GM19467 (cell line): ENCODE measurements around the gene MACROD2.

Source experiments
- ATAC-seq: cut with Tn5 transposase; IDR thresholded peaks from one replicate; pipeline ENCODE4 v1.9.1; 2021; ENCODE audit warnings: mild to moderate bottlenecking, moderate library complexity; ENCODE audit not compliant: unreplicated experiment

Gene MACROD2

GRCh38 chr20:15890407-15890982, 1895.2 kb downstream of the MACROD2 start:
- no peak for ATAC-seq

- ATAC-seq, result no peak
These were observed 1899.8 kb downstream of the MACROD2 start for GRCh38 chr20:15895126-15895525.

- peak; percentile 84 for ATAC-seq
These were observed 1900.3 kb downstream of the MACROD2 start for GRCh38 chr20:15895560-15896084.

- ATAC-seq, result no peak
These were observed 1904.7 kb downstream of the MACROD2 start for GRCh38 chr20:15899967-15900366.

- ATAC-seq, result no peak
These were observed 1905.1 kb downstream of the MACROD2 start for GRCh38 chr20:15900443-15900842.

- ATAC-seq, result no peak
These were observed 1907.2 kb downstream of the MACROD2 start for GRCh38 chr20:15902493-15902892.

GRCh38 chr20:15905661-15906060, 1910.3 kb downstream of the MACROD2 start:
- no peak for ATAC-seq

- ATAC-seq, result no peak
These were observed 1914.7 kb downstream of the MACROD2 start for GRCh38 chr20:15909995-15910394.

GRCh38 chr20:15911581-15911980, 1916.3 kb downstream of the MACROD2 start:
- ATAC-seq, result no peak

- ATAC-seq, result no peak
These were observed 1918.2 kb downstream of the MACROD2 start for GRCh38 chr20:15913391-15914025.

- no peak for ATAC-seq
These were observed 1921.3 kb downstream of the MACROD2 start for GRCh38 chr20:15916623-15917022.

GRCh38 chr20:15917283-15917682, 1922.0 kb downstream of the MACROD2 start:
- no peak for ATAC-seq

- no peak for ATAC-seq
These were observed 1923.3 kb downstream of the MACROD2 start for GRCh38 chr20:15918631-15919030.

GRCh38 chr20:15919118-15919517, 1923.8 kb downstream of the MACROD2 start:
- ATAC-seq, result no peak

GRCh38 chr20:15921930-15922329, 1926.6 kb downstream of the MACROD2 start:
- no peak for ATAC-seq

GRCh38 chr20:15922556-15922955, 1927.2 kb downstream of the MACROD2 start:
- ATAC-seq, result peak; percentile 34

GRCh38 chr20:15923030-15923776, 1927.9 kb downstream of the MACROD2 start:
- peak; percentile 59 for ATAC-seq

- ATAC-seq, result no peak
These were observed 1929.2 kb downstream of the MACROD2 start for GRCh38 chr20:15924556-15924955.

- ATAC-seq, result no peak
These were observed 1930.1 kb downstream of the MACROD2 start for GRCh38 chr20:15925376-15925775.

GRCh38 chr20:15927893-15928650, 1932.8 kb downstream of the MACROD2 start:
- ATAC-seq, result no peak

- no peak for ATAC-seq
These were observed 1933.6 kb downstream of the MACROD2 start for GRCh38 chr20:15928946-15929345.
